Astrocyte of the cerebellum (primary cell): Measurements from ENCODE around the gene RALGAPA2.

Experiments
- DNase-seq: peaks from one replicate; pipeline ENCODE4 v3.0.0-alpha.2; 2011; ENCODE audit warnings: low read depth
- H3K4me3 ChIP-seq: 2 replicates; pipeline ENCODE4 v1.5.1; 2011; ENCODE audit warnings: mild to moderate bottlenecking, low read depth, low read length, moderate library complexity
- CTCF ChIP-seq: IDR thresholded peaks from 2 replicates; pipeline ENCODE4 v1.5.1; 2012; ENCODE audit warnings: low read length, low read depth, moderate library complexity, mild to moderate bottlenecking; ENCODE audit errors: missing control alignments
- in situ Hi-C: cut with HindIII; loops from 2 replicates; pipeline ENCODE4 v1.10.0; 2017; ENCODE audit warnings: low sequenced_read_pairs

Gene RALGAPA2

GRCh38 chr20:20649945-20650344 lies 62.5 kb downstream of the RALGAPA2 start:
- no peak overlapping the region for H3K4me3 ChIP-seq
- in situ Hi-C loops = no loop called here
- no peak for TF ChIP-seq CTCF
- DNase-seq = no peak

- in situ Hi-C loops = no loop called here
- DNase-seq = no peak
- no peak for TF ChIP-seq CTCF
- no peak overlapping the region for H3K4me3 ChIP-seq
Observed at GRCh38 chr20:20643927-20644326, 68.5 kb downstream of the RALGAPA2 start.

- no peak for DNase-seq
- no peak overlapping the region for H3K4me3 ChIP-seq
- in situ Hi-C loops = no loop called here
- TF ChIP-seq CTCF = no peak
Observed at GRCh38 chr20:20641783-20642182, 70.7 kb downstream of the RALGAPA2 start.

- H3K4me3 ChIP-seq = no peak overlapping the region
- in situ Hi-C loops = no loop called here
- DNase-seq = no peak
- TF ChIP-seq CTCF = no peak
Observed at GRCh38 chr20:20638878-20639277, 73.6 kb downstream of the RALGAPA2 start.

GRCh38 chr20:20637998-20638725 lies 74.3 kb downstream of the RALGAPA2 start:
- in situ Hi-C loops = no loop called here
- DNase-seq = no peak
- TF ChIP-seq CTCF = no peak
- H3K4me3 ChIP-seq = no peak overlapping the region

GRCh38 chr20:20635006-20635405 lies 77.4 kb downstream of the RALGAPA2 start:
- in situ Hi-C loops = no loop called here
- no peak for DNase-seq
- H3K4me3 ChIP-seq = no peak overlapping the region
- TF ChIP-seq CTCF = no peak

- no peak for DNase-seq
- no peak for TF ChIP-seq CTCF
- no peak overlapping the region for H3K4me3 ChIP-seq
- in situ Hi-C loops = no loop called here
Observed at GRCh38 chr20:20632644-20633043, 79.8 kb downstream of the RALGAPA2 start.
